Epithelial cell of esophagus (primary cell): ENCODE measurements around the gene ABCB1.

ENCODE experiments used
- DNase-seq: peaks from one replicate; pipeline ENCODE4 v3.0.0; 2010; ENCODE audit warnings: low read depth
- H3K4me3 ChIP-seq: 2 replicates; pipeline ENCODE4 v1.5.1; 2011; ENCODE audit warnings: mild to moderate bottlenecking, low read length, control low read depth
- TF ChIP-seq, protein P1 (sequence below): IDR thresholded peaks from 2 replicates; pipeline ENCODE4 v1.5.1; 2011; ENCODE audit warnings: low read depth, mild to moderate bottlenecking, low read length, control low read depth, inconsistent platforms; ENCODE audit not compliant: insufficient read depth; ENCODE audit errors: missing control alignments

The ABCB1 gene

DNA sequence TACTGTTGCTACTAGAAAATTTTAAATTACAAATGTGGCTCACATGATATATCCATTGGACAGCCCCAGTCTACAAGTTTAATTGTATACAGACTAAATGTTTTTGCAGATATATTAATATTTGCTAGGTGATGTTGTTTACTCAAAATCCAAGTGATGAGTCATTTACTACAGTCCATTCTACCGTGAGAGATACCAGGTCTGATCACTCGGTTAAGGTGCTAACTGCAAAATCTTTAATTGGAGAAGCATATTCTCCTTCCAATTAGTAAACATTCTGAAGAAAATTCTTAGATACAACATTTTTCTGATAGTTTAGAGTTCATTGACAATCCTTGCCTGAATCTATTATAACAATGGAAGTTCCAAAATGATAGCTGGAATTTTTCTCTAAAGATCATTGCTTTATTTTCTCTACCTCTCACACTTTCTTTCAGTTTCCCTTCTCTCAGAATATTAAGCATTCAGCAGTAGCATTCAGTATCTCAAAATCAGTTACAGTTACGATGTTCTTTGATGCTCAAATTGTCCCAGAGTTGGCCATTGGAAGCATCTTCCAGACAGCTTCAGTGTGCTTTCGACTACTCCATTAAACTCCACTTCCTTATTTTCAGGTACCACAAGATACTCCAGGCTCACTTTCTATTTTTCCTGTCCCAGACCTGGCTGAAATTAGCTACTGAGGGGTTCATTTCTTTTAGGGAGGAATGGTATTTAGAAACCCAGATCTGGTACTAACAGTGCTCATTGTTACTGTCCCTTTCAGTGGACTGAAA is 2.3 kb downstream of the ABCB1 start:
- DNase-seq = no peak
- H3K4me3 ChIP-seq = no peak overlapping the region
- TF ChIP-seq, protein P1, sequence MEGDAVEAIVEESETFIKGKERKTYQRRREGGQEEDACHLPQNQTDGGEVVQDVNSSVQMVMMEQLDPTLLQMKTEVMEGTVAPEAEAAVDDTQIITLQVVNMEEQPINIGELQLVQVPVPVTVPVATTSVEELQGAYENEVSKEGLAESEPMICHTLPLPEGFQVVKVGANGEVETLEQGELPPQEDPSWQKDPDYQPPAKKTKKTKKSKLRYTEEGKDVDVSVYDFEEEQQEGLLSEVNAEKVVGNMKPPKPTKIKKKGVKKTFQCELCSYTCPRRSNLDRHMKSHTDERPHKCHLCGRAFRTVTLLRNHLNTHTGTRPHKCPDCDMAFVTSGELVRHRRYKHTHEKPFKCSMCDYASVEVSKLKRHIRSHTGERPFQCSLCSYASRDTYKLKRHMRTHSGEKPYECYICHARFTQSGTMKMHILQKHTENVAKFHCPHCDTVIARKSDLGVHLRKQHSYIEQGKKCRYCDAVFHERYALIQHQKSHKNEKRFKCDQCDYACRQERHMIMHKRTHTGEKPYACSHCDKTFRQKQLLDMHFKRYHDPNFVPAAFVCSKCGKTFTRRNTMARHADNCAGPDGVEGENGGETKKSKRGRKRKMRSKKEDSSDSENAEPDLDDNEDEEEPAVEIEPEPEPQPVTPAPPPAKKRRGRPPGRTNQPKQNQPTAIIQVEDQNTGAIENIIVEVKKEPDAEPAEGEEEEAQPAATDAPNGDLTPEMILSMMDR = no peak

DNA sequence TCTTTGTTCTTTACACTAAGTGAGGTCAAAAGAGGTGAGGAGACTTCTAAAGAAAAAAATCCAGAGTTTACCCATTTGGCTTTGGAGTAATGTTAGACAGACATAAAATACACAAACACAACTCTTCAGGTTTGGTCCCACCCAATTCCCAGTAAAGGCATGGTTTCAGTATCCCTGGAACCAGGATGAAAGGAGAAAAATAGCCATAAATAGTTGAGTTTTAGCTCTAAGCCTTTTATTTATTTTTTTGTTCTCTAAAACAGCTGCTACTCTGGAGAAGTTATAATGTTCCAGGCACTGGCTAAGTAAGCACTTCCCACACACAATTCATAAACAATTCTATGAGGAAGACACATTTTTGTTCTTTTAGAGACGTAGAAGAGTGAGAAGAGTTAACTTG is 4.0 kb downstream of the ABCB1 start:
- no peak for DNase-seq
- TF ChIP-seq, protein P1 = no peak
- no peak overlapping the region for H3K4me3 ChIP-seq

DNA sequence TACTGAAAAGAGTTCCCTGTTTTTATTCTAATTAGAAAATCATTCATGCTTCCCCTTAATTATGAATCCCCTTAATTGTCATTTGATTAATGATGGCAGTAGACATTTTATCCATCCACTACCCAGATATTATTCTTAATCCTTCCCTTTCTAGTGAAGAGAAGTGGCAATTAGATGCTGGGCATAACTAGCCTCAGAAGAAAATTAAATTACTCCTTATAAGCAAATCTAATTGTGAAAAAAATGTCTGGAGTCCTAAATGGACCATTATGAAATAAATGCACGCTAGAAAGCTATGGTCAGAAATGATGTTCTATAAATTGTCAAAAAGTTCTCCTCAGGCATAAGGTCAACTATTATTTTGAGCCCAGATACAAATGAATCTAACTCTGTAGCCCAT is 4.5 kb downstream of the ABCB1 start:
- DNase-seq = no peak
- TF ChIP-seq, protein P1 = no peak
- no peak overlapping the region for H3K4me3 ChIP-seq

DNA sequence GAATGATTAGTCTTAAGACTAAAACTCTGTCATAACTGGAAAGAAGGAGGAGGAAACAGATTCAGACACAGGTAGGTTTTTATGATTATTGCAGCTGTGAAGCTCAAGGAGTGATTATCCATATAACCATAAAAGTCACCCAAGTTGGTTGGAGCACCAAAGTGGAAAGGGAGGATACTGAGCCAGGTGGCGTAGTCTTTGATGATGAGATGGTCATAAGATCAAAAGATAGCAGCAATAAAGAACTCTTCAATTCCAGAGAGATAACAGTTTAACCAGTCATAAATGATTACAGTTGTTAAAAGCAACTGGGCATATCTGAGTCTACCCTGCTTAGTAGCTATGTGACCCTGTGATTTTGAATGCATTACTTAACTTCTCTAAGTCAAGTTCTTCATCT is 8.4 kb downstream of the ABCB1 start:
- H3K4me3 ChIP-seq = no peak overlapping the region
- TF ChIP-seq, protein P1 = no peak
- DNase-seq = no peak

DNA sequence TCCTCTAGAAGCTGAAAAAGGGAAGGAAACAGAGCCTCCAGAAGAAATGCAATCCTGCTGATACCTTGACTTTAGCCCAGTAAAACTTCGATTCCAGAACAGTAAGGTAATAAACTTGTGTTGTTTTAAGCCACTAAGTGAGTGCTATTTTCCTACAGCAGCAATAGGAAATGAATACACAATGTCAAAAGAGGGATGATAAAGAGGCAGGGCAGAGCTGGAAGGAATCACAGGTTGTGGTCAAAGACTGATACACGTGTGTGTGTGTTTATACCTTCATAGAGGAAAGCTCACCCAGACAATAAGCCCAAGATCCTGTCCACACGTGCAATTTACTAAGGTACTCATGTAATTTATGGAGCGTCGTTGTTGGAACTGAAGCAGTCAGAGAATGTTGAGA is 9.5 kb downstream of the ABCB1 start:
- no peak overlapping the region for H3K4me3 ChIP-seq
- TF ChIP-seq, protein P1 = no peak
- no peak for DNase-seq

DNA sequence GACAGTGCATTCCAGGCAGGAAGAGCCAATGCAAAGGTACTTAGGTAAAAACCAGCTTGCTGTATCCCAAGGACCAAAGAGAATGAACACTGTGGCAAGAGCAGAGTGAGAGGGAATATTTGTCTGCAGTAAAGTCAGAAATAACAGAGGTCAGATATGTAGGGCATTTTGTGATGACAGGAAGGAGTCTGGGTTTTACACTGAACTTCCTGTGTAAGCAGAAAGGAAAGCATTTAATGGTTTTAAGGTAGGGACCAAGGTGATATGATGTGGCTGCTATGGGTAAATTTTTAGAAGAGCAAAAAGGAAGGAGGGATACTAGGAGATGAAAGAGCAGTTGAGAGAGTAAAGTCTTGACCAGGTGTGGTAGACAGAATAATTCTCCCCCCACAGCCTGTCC is 10.1 kb downstream of the ABCB1 start:
- TF ChIP-seq, protein P1 = no peak
- H3K4me3 ChIP-seq = no peak overlapping the region
- no peak for DNase-seq

DNA sequence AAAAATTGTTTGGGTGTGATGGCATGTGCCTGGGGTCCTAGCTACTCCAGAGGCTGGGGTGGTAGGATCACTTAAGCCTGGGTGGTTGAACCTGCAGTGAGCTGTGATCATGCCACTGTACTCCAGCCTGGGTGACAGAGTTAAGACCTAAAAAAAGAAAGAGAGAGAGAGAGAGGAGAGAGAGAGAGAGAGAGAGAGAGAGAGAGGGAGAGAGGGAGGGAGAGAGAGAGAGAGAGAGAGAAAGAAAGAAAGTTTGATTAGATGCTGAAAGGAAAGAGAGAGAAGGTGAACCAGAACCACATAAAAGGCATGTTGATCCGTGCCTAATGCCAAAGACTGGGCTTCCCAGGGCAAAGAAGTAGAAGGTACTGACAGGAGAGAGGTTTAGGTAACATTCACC is 11.1 kb downstream of the ABCB1 start:
- DNase-seq = no peak
- TF ChIP-seq, protein P1 = no peak

More for the DNA sequence above, 11.1 kb downstream of the ABCB1 start:
- H3K4me3 ChIP-seq = no peak overlapping the region
